ENCODE measurements around the gene PSTK. TPM values are rescaled to one million over a fixed set of nuclear protein-coding genes. Genes with fewer than 3 reads are reported as not detected.

Gene PSTK
- polyA plus RNA-seq, 2 of the 4 experiments (the other 2 are of a cell fraction), result 5.3 to 9.0 TPM

GRCh38 chr10:122953902-122954730 lies 26.1 kb upstream of the PSTK start, which contains the start of gene C10orf88 (continued):
- TF ChIP-seq EHMT2 (IDR thresholded peaks at IDR 0.05; ENCODE audit: low read depth), result no peak
- 0 out of 2 replicates have a peak, but pooled peaks have one; percentile 59 for TF ChIP-seq EHF (CRISPR knock-in tag; IDR thresholded peaks at IDR 0.05)
- TF ChIP-seq RAD21 (conservative IDR thresholded peaks at IDR 0.05 in 1 of 2, IDR thresholded peaks at IDR 0.05 in 1 of 2), result peak in 1 of 2 experiments; percentile 23; a peak in 2 of 5 replicates
- TF ChIP-seq JUN (IDR thresholded peaks at IDR 0.05), result peak; percentile 71 to 87; a peak in 4 of 5 replicates
- no peak for TF ChIP-seq FOSL2 (IDR thresholded peaks at IDR 0.05)
- no peak for TF ChIP-seq FOSL2 (CRISPR knock-in tag; IDR thresholded peaks at IDR 0.05)

DNA sequence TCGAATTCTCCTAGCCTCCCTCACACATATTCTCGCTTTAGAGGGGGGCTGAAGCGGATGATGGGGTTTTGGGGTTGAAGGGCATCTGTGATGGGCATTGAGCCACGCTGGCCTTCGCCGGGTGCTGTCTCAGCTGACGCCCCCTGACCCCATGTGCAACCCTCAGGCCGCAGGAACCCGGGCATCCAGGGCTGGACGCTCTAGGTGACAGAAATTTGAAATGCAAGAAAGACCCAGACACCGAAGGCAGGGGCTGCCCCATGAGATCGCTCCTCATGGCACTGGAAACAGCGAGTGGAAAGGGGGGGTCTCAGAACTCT lies 25.5 kb upstream of the PSTK start:
- Histone ChIP-seq H3K27ac (peak overlapping the region; percentile 55 to 85; a peak in 5 of 6 replicates), H3K4me2 (peak overlapping the region; percentile 95), H3K9me3 (peaks cover 9% of the 10 kb centered on the region), H3K4me1 (peaks cover 18% of the 10 kb centered on the region), H3K4me3 (peak overlapping the region; percentile 96)
- ChIA-PET POLR2A (interaction anchor here (1.0 to 1.5 kb wide), 5 partner anchors 8 to 75 kb away, joined by 3 to 12 read pairs (median 3); partner anchors contain the start of gene PSTK), CTCF (interaction anchor here (1.3 kb wide), 1 partner anchor 12 kb away, joined by 3 read pairs; no protein-coding TSS in a partner anchor)
- no peak for DNase-seq (ENCODE audit: low read depth in 1 of 2, low spot score in 1 of 2)
- TF ChIP-seq RNF2 (IDR thresholded peaks at IDR 0.05; ENCODE audit: borderline replicate concordance, low read depth), result 0 out of 2 replicates have a peak, but pooled peaks have one; percentile 17
- TF ChIP-seq FOXS1 (CRISPR knock-in tag; IDR thresholded peaks at IDR 0.05), result no peak
- 63% methylated on average over 13 of the region's 13 CpGs for WGBS (ENCODE audit: missing lambda C conversion rate)
- no peak for FAIRE-seq
- no peak for ATAC-seq

- ATAC-seq, result no peak
- WGBS (ENCODE audit: missing lambda C conversion rate), result 70% methylated on average over 1 of the region's 1 CpG
- no peak for TF ChIP-seq KDM5A (IDR thresholded peaks at IDR 0.05)
- TF ChIP-seq RNF2 (IDR thresholded peaks at IDR 0.05; ENCODE audit: borderline replicate concordance, low read depth), result no peak
- TF ChIP-seq REST (IDR thresholded peaks at IDR 0.05), result no peak
- no peak for TF ChIP-seq EHMT2 (IDR thresholded peaks at IDR 0.05; ENCODE audit: low read depth)
- TF ChIP-seq RFX5 (IDR thresholded peaks at IDR 0.05), result no peak
- no peak for TF ChIP-seq RARB (CRISPR knock-in tag; IDR thresholded peaks at IDR 0.05)
- TF ChIP-seq, protein P1, sequence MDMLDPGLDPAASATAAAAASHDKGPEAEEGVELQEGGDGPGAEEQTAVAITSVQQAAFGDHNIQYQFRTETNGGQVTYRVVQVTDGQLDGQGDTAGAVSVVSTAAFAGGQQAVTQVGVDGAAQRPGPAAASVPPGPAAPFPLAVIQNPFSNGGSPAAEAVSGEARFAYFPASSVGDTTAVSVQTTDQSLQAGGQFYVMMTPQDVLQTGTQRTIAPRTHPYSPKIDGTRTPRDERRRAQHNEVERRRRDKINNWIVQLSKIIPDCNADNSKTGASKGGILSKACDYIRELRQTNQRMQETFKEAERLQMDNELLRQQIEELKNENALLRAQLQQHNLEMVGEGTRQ (IDR thresholded peaks at IDR 0.05), result no peak
- no peak for TF ChIP-seq POLR2A (IDR thresholded peaks at IDR 0.05; ENCODE audit: low read length)
- TF ChIP-seq GATA3 (IDR thresholded peaks at IDR 0.05; ENCODE audit: borderline replicate concordance), result no peak
- TF ChIP-seq JUNB (IDR thresholded peaks at IDR 0.05), result no peak
- TF ChIP-seq NR3C1 (IDR thresholded peaks at IDR 0.05), result no peak
- TF ChIP-seq ZFP36 (IDR thresholded peaks at IDR 0.05; ENCODE audit: borderline replicate concordance, partially characterized antibody), result no peak
- TF ChIP-seq PBX3 (IDR thresholded peaks at IDR 0.05), result no peak
- TF ChIP-seq, protein P2, sequence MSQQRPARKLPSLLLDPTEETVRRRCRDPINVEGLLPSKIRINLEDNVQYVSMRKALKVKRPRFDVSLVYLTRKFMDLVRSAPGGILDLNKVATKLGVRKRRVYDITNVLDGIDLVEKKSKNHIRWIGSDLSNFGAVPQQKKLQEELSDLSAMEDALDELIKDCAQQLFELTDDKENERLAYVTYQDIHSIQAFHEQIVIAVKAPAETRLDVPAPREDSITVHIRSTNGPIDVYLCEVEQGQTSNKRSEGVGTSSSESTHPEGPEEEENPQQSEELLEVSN (IDR thresholded peaks at IDR 0.05; ENCODE audit: borderline replicate concordance, low read depth), result no peak
- TF ChIP-seq MAZ (IDR thresholded peaks at IDR 0.05; ENCODE audit: borderline replicate concordance, low read depth, low read length), result no peak
- CTCF ChIA-PET, result interaction anchor here (1.3 kb wide), 1 partner anchor 11 kb away, joined by 3 read pairs; no protein-coding TSS in a partner anchor
- DNase-seq (ENCODE audit: low read depth in 1 of 2, low spot score in 1 of 2), result no peak
- Histone ChIP-seq H3K4me1 (peaks cover 18% of the 10 kb centered on the region), H3K27ac (no peak overlapping the region), H3K9me3 (peaks cover 9% of the 10 kb centered on the region), H3K4me3 (no peak overlapping the region), H3K4me2 (no peak overlapping the region)
- POLR2A ChIA-PET, result interaction anchor here (1.3 kb wide), 1 partner anchor 25 kb away, joined by 9 read pairs; the partner anchor contains the start of gene PSTK
- no peak for FAIRE-seq
These were observed 24.3 kb upstream of the PSTK start for GRCh38 chr10:122955892-122956291.

Data from A549 (cell line).